Stimulated activated naive CD8-positive, alpha-beta T cell treated with anti-CD3 and anti-CD28 coated beads, Interleukin-15, amount 100 ng/mL, for 72 hours (primary cell): ENCODE measurements around the gene TMEM243.
"Not testable (repeated sequence)": the region's sequence is repeated elsewhere in the genome, so short reads cannot be mapped to it uniquely, and the experiment has no call there.

Experiments
- ATAC-seq: fragments of 150-1000 bp; cut with Tn5 transposase; 2 replicates; pipeline ENCODE4 v1.10.0; 2021; ENCODE audit warnings: mild to moderate bottlenecking, moderate library complexity
- DNase-seq, 2 donors: peaks; one replicate each; pipeline ENCODE4 v3.0.0; 2021 to 2022
- H3K27ac Mint-ChIP-seq, 2 donors: one replicate each; pipeline ENCODE4 v1.8.0; 2022; ENCODE audit warnings: mild to moderate bottlenecking in 2 of 2, mixed read lengths in 2 of 2, moderate library complexity in 2 of 2
- H3K27me3 Mint-ChIP-seq: one replicate; pipeline ENCODE4 v1.8.0; 2022; ENCODE audit warnings: mixed read lengths
- H3K4me1 Mint-ChIP-seq: one replicate; pipeline ENCODE4 v1.8.0; 2022; ENCODE audit warnings: mild to moderate bottlenecking, mixed read lengths
- H3K4me3 Mint-ChIP-seq, 2 donors: one replicate each; pipeline ENCODE4 v1.8.0; 2022; ENCODE audit warnings: mild to moderate bottlenecking in 2 of 2, mixed read lengths in 2 of 2, moderate library complexity in 1 of 2
- H3K9me3 Mint-ChIP-seq, 2 donors: one replicate each; pipeline ENCODE4 v1.8.0; 2022; ENCODE audit warnings: mixed read lengths in 2 of 2

TMEM243 gene

DNA sequence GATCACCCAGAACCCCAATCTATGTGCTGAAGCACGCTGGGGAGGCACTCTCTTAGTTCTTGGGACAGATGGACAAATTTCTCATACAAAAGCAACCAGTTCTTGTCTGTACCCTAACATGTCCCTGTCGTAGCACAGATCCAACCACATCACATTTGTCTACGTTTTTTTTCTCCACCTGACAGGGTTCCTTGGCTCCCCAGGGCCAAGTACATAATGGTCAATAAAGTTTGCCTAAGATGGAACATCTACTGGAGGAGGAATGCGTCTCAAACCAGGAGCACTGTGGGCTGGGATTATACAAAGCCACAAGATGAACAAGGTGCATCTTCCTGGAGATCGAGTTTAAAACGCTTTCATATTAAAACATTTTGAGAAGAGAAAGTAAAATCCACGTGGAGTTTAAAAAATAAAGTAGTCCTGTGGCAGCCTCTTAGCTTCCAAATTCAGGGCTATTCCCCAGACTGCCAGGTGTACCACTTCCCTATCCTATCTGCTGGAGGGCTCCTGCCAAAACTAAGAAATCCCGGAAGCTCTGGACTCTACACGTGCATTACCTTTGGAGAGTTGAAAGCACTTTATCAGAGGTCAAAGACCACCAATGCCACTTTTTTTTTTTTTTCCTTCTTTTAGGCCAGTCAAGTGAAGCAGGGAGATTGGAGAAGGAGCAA is 1.4 kb downstream of the TMEM243 start:
- Mint-ChIP-seq H3K9me3 (no peaks in the 10 kb centered on the region), H3K4me3 (peak overlapping the region; percentile 99 to 100), H3K4me1 (peaks cover 30% of the 10 kb centered on the region), H3K27me3 (no peaks in the 10 kb centered on the region), H3K27ac (peak overlapping the region; percentile 99)
- DNase-seq: no peak
- ATAC-seq: no peak

DNA sequence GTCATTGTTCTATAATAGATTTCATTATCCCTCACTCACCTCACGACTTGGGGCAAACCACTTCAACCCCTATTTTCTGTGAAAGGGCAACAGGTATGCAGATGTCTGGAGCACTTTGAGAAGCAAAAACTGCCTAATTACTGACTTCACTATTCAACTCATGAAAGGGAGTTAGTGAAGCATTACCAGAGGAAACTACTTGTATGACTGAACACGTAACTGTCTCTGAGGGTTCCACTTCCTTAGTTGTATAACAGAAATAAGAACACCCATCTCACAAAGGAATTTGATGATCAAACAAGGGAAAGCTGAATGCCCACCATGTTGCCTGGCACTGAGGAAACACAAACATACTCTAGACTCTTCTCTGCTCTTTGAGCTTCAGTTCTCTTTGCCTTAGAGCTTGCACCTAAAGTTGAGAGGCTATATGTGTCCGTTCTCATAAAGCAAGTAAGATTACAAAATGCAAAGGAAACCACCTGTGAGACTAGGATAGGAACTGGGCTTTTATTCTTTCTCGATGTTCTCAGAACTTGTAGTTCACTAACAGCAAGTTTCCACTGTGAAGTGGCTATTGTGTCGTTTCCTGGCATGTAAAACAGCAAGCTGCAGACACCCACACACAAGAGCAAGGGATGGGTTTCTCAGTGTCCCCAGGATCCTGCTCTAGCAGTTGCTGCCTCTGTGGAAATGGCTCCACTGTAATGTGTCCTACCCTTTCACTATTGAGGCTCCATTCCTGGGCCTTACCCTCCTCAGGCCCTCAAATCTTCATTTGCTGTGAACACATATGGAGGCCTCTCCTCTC is 2.6 kb downstream of the TMEM243 start:
- DNase-seq: peak; percentile 54 to 72
- peak; percentile 74 for ATAC-seq
- Mint-ChIP-seq H3K27me3 (no peaks in the 10 kb centered on the region), H3K4me3 (peak overlapping the region; percentile 99 to 100), H3K9me3 (no peaks in the 10 kb centered on the region), H3K27ac (peak overlapping the region; percentile 99), H3K4me1 (peaks cover 42% of the 10 kb centered on the region)

DNA sequence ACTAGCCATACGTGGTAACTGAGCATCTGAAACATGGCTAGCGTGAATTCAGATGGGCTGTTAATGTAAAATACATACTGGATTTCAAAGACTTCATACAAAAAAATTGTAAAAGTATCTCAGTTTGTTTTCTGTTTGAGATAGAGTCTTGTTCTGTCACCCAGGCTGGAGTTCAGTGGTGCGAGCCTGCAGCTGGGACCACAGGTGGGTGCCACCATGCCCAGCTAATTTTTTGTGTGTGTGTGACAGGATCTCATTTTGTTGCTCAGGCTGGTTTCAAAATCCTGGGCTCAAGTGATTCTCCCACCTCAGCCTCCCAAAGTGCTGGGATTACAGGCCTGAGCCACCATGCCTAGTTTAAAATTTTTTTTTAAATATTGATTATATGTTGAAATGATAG is 4.5 kb downstream of the TMEM243 start:
- H3K27ac Mint-ChIP-seq: no peak overlapping the region
- DNase-seq: no peak
- H3K4me1 Mint-ChIP-seq: peaks cover 56% of the 10 kb centered on the region
- ATAC-seq: no peak
- H3K9me3 Mint-ChIP-seq: no peaks in the 10 kb centered on the region
- H3K4me3 Mint-ChIP-seq: peak overlapping the region; percentile 21 to 91
- H3K27me3 Mint-ChIP-seq: no peaks in the 10 kb centered on the region

DNA sequence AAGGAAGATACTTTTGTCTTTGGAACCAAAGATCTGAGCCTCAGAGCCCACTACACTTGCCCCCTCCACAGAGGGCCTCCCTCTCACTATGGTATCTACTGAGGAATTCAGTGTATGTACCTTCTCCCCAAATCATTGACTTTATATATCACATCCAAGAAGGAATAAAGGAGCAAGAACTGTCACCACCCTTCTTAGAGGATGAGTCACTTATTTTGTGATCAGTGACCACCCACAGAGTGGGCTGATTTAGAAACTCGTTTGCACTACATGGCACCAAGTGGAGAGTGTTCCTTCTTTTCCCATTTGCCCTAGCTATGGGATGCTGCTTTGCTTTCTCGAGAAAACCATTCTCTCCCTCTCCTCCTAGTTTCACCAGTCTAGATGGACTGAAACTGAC is 5.7 kb downstream of the TMEM243 start:
- peaks cover 8 to 11% of the 10 kb centered on the region in 2 donors for H3K9me3 Mint-ChIP-seq
- DNase-seq (no peak), ATAC-seq (no peak)
- peak overlapping the region; percentile 76 to 92 for H3K27ac Mint-ChIP-seq
- peak overlapping the region; percentile 73 to 91 for H3K4me3 Mint-ChIP-seq
- H3K4me1 Mint-ChIP-seq: peaks cover 69% of the 10 kb centered on the region
- H3K27me3 Mint-ChIP-seq: no peaks in the 10 kb centered on the region

DNA sequence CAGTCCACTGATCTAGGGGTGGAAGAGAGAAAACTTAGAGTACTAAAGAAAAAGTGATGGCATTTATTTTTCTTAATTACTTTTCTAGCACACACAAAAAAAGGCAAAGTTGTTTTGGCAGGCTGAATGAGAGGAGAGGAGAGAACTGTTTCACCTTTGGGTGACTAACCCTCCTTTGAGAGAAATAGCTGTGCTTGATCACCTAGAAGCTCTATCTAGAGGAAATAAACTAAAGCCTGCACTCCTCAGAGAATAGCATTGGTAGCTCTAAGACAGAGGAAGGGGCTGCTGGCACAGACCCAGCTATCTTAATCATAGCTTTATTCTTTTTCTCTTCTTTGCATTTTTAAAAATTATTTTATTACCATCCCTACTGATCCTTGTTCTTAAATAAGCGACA is 6.3 kb downstream of the TMEM243 start:
- Mint-ChIP-seq H3K9me3 (peaks cover 13 to 17% of the 10 kb centered on the region in 2 donors), H3K27ac (peak overlapping the region; percentile 92 to 96), H3K4me1 (peaks cover 74% of the 10 kb centered on the region), H3K4me3 (peak overlapping the region; percentile 82 to 91), H3K27me3 (no peaks in the 10 kb centered on the region)
- ATAC-seq: no peak
- no peak for DNase-seq

DNA sequence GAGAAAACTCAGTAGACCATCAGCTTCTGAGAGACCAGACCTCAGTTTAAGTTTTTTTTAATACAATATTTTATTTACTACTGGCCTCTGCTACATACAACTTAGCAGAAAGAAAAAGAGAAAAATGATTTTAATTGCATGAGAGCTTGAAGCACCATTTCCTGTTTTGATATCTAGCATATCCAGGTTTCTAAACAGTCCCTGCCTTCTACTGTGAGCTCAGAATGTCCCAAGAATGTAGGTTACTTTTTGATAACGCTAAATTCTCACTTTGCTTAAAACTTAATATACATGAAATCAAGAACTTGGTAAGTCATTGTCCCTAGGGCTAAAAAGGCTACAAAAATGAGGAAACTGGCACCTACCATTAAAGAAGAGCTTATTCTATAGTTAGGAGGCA is 7.0 kb downstream of the TMEM243 start:
- no peak for ATAC-seq
- Mint-ChIP-seq H3K27me3 (no peaks in the 10 kb centered on the region), H3K9me3 (peaks cover 13 to 24% of the 10 kb centered on the region in 2 donors), H3K27ac (peak overlapping the region; percentile 92 to 96), H3K4me3 (peak overlapping the region; percentile 82 to 91), H3K4me1 (peaks cover 82% of the 10 kb centered on the region)
- DNase-seq: no peak

DNA sequence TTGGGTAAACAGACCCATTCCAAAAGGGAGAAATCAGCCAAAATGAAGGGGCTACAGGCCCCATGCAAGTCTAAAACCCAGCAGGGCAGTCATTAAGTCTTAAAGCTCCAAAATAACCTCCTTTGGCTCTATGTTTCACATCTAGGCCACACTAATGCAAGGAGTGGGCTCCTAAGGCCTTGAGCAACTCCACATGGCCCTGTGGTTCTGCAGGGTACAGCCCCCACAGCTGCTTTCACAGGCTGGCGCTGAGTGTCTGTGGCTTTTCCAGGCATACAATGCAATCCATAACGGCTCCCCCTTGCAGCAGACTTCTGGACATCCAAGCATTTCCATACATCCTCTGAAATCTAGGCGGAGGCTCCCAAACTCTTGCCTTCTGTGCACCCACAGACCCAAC is 9.0 kb downstream of the TMEM243 start:
- peak overlapping the region; percentile 20 to 48 for H3K27ac Mint-ChIP-seq
- H3K4me3 Mint-ChIP-seq: peak overlapping the region; percentile 5 to 6

DNA sequence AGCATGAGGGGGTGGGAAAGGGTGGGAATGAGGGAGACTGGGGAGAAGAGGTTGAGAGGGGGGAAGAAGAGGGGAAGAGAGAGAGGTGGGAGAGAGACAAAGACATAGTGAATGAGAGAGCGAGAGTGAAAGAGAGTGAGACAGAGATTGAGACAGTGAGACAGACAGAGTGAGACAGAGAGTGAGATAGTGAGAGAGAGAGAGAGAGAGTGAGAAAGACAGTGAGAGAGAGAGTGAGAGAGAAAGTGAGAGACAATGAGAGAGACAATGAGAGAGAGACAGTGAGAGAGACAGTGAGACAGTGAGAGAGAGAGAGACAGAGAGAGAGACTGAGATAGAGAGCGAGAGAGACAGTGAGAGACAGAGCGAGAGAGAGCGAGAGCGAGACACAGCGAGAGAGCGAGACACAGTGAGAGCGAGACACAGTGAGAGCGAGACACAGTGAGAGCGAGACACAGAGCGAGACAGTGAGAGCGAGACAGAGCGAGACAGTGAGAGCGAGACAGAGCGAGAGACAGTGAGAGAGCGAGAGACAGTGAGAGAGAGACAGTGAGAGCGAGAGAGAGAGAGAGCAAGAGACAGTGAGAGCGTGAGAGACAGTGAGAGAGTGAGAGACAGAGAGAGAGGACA is 10.1 kb downstream of the TMEM243 start:
- no peaks in the 10 kb centered on the region for H3K27me3 Mint-ChIP-seq
- ATAC-seq (no peak), DNase-seq (no peak)
- H3K27ac Mint-ChIP-seq: peak overlapping the region; percentile 49 to 87
- H3K4me1 Mint-ChIP-seq: peaks cover 76% of the 10 kb centered on the region
- peak overlapping the region; percentile 13 to 50 for H3K4me3 Mint-ChIP-seq
- H3K9me3 Mint-ChIP-seq: peaks cover 27 to 43% of the 10 kb centered on the region in 2 donors

More for the DNA sequence above, 9.0 kb downstream of the TMEM243 start:
- no peaks in the 10 kb centered on the region for H3K27me3 Mint-ChIP-seq
- ATAC-seq: peak; percentile 53
- no peak for DNase-seq
- H3K4me1 Mint-ChIP-seq: peaks cover 80% of the 10 kb centered on the region
- H3K9me3 Mint-ChIP-seq: peaks cover 25 to 34% of the 10 kb centered on the region in 2 donors

DNA sequence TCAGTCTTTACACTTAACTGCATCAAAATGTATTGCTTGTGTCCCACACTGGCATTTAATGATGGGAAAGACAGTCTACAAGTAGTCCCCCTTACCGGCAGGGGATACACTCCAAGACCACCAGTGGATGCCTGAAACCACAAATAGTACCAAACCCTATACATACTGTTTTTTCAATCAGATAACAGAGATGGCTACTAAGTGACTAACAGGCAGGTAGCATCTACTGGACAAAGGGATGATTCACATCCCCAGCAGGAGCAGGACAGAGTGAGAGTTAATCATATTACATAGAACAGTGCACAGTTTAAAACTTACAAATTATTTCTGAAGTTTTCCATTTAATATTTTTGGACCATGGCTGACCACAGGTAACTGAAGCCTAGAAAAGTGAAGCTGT is 13.2 kb downstream of the TMEM243 start:
- Mint-ChIP-seq H3K9me3 (peaks cover 41 to 51% of the 10 kb centered on the region in 2 donors), H3K4me3 (no peak overlapping the region), H3K4me1 (peaks cover 67% of the 10 kb centered on the region), H3K27ac (no peak overlapping the region), H3K27me3 (no peaks in the 10 kb centered on the region)
- DNase-seq: no peak
- no peak for ATAC-seq

DNA sequence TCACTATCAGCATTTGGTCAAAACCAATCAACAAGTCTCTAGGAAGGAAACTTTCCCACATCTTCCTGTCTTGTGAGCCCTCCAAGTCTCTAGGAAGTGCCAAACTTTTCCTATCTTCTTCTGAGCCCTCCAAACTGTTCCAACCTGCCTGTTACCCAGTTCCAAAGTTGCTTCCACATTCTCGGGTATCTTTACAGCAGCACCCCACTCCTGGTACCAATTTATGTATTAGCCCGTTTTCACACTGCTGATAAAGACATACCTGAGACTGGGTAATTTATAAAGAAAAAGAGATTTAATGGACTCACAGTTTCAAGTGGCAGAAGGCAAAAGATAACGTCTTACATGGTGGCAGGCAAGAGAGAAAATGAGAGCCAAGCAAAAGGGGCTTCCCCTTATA is 13.8 kb downstream of the TMEM243 start:
- H3K4me1 Mint-ChIP-seq: peaks cover 67% of the 10 kb centered on the region
- not testable (repeated sequence) for H3K4me3 Mint-ChIP-seq
- peaks cover 41 to 51% of the 10 kb centered on the region in 2 donors for H3K9me3 Mint-ChIP-seq

DNA sequence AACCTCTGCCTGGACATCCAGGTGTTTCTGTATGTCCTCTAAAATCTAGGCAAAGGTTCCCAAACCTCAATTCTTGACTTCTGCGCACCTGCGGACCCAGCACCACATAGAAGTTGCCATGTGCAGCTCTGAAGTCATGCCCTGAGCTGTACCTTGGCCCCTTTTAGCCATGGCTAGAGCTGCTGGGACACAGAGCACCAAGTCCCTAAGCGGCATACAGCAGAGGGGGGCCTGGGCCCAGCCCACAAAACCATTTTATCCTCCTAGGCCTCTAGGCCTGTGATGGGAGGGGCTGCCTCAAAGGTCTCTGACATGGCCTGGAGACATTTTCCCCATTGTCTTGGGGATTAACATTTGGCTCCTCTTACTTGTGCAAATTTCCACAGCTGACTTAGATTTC is 14.6 kb downstream of the TMEM243 start:
- no peak for ATAC-seq
- no peak overlapping the region for H3K27ac Mint-ChIP-seq
- peaks cover 67% of the 10 kb centered on the region for H3K4me1 Mint-ChIP-seq
- DNase-seq: no peak
- no peaks in the 10 kb centered on the region for H3K27me3 Mint-ChIP-seq
- peaks cover 41 to 51% of the 10 kb centered on the region in 2 donors for H3K9me3 Mint-ChIP-seq
- H3K4me3 Mint-ChIP-seq: no peak overlapping the region

More for the DNA sequence above, 13.8 kb downstream of the TMEM243 start:
- H3K27me3 Mint-ChIP-seq, ATAC-seq, DNase-seq: not testable (repeated sequence)
- peak overlapping the region in 1 of 2 donors; percentile 84 for H3K27ac Mint-ChIP-seq

DNA sequence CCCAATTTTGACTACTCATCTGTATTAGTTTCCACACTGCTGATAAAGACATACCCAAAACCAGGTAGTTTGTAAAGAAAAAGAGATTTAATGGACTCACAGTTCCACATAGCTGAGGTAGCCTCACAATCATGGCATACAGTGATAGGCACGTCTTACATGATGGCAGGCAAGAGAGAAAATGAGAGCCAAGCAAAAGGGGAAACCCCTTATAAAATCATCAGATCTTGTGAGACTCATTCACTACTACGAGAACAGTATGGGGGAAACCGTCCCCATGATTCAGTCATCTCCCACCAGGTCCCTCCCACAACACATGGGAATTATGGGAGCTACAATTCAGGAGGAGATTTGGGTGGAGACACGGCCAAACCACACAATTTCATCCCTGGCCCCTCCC is 15.6 kb downstream of the TMEM243 start:
- peak; percentile 52 for ATAC-seq
- peak overlapping the region; percentile 47 to 92 for H3K27ac Mint-ChIP-seq
- peak overlapping the region in 1 of 2 donors; percentile 9 for H3K4me3 Mint-ChIP-seq

DNA sequence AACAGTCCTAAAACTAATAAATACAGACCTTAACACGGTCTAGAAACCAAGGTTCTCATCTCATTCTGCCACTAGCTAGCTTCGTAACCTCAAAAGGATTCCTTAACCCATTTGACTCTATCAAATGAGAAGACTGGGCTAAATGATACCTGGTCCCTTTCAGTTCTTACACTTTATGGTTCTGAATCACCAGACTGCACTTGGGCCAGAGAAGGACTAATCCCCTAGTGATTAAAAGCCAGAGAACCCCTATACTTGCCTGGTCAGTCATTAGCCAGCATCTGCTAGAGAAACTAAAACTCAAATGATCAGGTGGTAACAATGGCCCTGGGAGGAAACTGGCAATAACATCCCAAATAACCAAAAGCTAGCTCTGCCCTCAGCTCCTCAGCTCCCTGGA is 16.8 kb downstream of the TMEM243 start:
- Mint-ChIP-seq H3K4me3 (no peak overlapping the region), H3K27me3 (no peaks in the 10 kb centered on the region), H3K27ac (no peak overlapping the region), H3K9me3 (peaks cover 32 to 40% of the 10 kb centered on the region in 2 donors), H3K4me1 (peaks cover 60% of the 10 kb centered on the region)
- ATAC-seq: no peak
- DNase-seq: no peak

More for the DNA sequence above, 15.6 kb downstream of the TMEM243 start:
- Mint-ChIP-seq H3K4me1 (peaks cover 67% of the 10 kb centered on the region), H3K9me3 (peaks cover 38 to 50% of the 10 kb centered on the region in 2 donors)
- H3K27me3 Mint-ChIP-seq, DNase-seq: not testable (repeated sequence)

DNA sequence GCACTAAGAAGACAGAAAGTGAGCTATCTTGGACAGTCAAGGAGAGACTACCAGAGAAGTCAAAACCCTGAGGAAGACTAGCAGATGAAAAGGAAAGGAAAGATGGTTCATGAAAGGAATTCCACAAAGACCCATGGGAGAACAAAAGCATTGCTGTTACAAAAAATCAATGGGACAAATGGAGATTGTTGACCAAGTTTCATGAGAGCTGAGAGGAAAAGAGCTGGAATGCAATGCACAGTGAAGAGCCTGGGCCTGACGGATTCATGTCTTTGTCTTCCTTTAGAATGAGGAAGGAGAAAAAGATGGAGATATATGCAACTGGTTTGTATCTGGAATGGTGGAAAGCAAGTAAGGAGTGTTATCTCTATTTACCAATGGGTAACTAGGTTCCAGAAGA is 17.3 kb downstream of the TMEM243 start:
- H3K9me3 Mint-ChIP-seq: peaks cover 32 to 38% of the 10 kb centered on the region in 2 donors
- no peak overlapping the region for H3K4me3 Mint-ChIP-seq
- no peak for ATAC-seq
- H3K27me3 Mint-ChIP-seq: no peaks in the 10 kb centered on the region
- peaks cover 56% of the 10 kb centered on the region for H3K4me1 Mint-ChIP-seq
- no peak for DNase-seq
- H3K27ac Mint-ChIP-seq: peak overlapping the region; percentile 1 to 41

DNA sequence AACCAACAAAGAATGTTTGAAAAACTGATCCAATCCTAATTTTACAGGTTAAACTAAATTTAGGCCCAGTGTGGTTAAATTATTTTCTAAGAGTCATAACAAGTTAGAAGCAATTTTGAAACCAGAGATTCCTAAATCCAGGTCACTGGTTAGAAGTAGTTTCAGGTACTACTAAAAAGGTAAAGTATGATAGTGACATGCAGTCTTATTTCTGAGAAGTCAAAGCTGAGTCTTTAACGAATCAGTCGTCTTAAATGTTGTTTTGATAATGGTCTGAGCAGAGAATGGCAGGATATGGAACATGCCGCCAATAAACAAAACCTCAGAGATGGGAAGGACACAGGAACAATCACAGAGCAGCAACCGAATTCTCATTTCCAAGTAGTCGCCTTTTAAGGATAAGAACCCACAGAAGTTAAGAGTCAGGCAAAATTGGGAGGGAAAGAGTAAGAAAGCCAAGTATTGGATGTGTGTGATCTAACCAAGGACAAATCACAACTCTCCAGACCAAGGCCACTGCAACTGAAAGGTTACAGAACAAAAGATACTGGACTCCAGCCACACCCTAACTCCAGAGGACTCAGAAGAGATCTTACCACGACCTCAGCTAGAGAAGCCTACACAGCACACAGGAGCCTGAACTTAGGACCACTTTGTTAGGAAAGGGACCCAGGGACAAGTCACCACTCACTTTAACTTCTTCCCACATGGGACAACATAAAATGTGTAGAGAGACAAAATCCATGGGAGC is 19.7 kb downstream of the TMEM243 start:
- H3K27me3 Mint-ChIP-seq: no peaks in the 10 kb centered on the region
- H3K9me3 Mint-ChIP-seq: peaks cover 18 to 23% of the 10 kb centered on the region in 2 donors
- DNase-seq: no peak
- H3K4me1 Mint-ChIP-seq: peaks cover 62% of the 10 kb centered on the region
- peak overlapping the region; percentile 66 to 74 for H3K27ac Mint-ChIP-seq
- peak overlapping the region; percentile 6 to 29 for H3K4me3 Mint-ChIP-seq
- ATAC-seq: peak; percentile 31
